HG03378 (cell line): ENCODE data around the gene TENT5C.

Experiments used
- ATAC-seq: cut with Tn5 transposase; IDR thresholded peaks from one replicate; pipeline ENCODE4 v1.9.1; 2021; ENCODE audit warnings: mild to moderate bottlenecking, moderate library complexity; ENCODE audit not compliant: unreplicated experiment

Gene TENT5C

DNA sequence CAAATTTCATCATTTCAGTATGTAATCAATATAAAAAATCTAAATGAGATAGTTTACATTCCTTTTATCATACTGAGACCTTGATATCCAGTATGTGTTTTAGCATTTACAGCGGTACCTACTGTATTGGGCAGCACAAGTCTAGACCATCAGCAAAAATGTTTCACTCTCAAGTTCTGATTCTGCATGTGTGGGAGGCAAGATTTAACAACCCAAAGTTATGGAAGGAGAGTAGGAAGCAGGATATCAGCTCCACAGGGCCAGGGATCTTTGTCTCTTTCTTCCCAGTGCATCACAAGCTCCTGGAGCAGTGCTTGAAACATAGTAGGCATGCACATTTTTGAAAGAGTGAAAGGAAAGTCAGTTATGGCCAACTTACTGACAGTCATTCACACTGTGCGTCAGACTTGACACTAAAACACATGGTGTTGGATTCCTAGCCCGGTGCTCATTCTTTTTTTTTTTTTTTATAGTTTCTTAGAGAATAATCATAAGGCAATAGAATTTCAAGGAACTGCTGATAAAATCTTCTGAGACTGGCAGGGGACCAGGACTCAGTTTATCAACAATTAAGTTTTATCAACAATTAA, 6.1 kb downstream of the TENT5C start:
- ATAC-seq: no peak

DNA sequence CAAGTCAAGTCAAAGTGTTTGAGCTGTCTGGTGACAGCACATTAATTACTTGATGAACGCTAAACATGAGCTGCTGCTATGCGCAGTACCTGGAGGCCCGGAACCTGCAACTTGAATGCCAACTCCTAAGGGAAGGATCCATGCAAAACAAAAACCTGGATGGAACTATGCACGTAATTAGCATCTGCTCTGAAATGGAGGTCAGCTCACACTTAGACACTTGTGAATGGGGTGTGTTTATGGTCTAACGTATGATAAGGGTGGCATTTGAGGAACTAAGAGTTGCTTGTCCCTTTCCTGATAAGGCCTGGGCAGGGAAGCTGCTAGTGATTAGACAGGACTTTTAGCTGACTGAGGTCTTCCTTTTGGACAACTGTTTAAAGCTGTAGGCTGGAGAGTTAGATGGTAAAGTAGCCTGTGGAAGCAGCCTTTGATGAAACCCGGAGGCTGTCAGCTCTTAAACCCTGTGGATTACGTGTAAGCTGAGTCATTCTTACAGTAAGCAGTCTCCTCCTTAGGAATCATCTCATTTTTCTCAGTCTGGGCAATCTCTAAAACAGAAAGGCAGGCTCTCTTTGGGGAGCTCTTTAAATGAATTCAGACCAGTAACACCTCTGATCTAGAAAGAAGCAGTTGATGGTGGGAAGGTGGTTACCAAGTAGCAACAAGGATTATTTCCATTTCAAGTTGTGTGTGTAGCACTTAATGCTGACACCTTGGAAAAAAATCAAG, 6.8 kb downstream of the TENT5C start:
- no peak for ATAC-seq

DNA sequence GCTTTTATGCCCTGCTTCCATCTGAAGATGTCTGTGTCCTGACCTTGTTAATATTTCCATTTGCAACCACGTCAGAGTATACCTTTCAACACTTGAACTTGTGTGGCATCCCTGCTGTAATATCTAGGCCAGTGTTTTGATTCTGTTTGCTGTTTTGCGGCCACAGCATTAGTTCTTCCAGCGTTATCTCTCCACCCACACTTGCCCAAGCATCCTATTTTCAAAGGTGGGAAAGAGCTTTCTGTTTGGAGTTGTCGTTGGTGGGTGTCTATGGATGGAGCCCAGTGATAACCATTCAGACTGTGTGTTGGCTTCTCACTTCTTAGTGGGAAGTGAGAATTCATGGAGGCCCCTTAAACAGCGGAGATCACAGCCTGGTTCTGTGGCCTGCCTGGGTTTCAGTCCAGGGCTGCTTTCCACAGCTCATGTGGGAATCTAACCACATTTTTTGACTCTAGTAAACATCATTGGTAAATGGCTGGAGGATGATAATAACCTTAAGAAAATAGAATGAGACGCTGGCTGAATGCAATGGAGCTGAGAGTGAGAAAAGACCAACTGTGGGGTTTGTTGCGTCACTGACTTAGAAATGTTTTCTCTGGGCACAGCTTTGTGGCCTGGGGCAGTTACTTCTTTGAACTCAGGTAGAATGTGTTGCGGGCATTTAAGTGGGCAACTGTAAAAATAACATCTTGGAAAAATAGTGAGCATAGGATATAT, 7.6 kb downstream of the TENT5C start:
- ATAC-seq: no peak

DNA sequence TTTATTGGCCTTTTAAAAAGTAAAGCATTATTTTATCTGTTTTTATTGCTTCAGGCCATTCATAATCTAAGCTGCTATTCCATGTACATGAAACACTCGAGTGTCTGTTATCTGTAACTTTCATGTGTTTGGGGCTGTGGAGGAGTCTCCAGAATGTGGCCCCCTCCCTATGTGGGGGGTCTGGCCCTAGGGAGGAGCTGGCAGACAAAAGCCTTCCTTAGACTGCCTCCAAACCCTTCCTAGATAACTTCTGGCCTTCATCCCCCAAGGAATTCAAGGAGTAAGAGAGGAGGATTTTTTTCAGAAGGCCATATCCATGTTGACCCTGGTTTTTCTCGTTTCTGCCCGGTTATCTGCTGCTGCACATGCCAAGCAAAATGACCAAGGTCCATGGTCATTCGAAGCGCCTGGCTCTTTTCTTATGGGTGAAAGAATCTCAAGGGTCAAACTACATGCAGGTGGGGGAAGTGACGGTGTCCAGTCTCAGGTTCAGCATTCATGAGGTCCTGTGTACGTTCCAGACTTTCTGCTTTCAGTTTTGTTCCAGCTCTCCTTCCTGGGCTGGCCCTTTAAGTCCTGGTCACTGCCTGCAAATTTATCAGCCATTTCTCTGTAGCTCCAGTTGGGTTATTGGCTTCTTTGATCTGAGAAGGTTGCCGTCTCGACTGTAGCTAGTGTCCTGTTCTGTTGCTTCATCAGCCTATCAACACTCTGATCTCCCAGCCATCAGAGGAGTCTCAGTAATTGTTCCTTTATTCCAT, 8.3 kb downstream of the TENT5C start:
- ATAC-seq: no peak

DNA sequence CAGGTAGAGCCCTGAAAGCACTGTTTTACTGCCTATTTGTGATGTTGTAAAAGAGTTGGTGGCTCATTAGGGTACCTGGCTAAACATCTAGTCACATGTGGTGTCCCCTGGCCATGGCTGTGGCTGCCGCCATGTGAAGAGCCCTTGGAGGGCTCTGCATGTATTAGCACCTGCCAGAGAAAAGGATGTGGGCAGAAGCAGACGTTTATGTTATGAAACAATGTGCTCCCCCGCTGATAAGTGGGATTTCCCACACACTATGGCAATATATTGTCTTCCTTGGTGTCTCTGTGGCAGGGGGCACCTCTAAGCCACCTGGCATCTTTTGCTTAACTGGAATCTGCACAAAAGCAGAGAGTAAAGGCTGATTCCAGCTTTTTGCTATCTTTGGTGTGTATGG, 9.6 kb downstream of the TENT5C start:
- peak; percentile 44 for ATAC-seq

DNA sequence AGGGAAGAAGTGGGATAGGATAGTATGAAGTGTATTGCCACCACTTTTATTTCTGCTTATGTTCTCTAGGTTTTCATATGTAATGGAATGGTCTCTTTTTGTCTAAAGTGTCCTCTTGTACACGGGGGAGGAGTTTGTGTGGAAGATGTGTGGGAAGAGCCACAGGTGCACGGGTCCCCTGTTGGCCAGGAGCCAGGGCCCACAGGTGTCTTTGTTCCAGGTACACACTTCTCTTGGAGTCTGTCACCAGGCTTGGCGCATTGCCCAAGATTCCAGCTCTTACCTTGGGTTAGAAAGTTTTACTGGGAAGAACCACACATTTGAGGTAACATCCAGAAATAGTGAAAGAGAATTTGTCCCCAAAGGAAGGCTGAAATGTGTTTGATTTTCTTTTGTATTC, 10.5 kb downstream of the TENT5C start:
- ATAC-seq: no peak

DNA sequence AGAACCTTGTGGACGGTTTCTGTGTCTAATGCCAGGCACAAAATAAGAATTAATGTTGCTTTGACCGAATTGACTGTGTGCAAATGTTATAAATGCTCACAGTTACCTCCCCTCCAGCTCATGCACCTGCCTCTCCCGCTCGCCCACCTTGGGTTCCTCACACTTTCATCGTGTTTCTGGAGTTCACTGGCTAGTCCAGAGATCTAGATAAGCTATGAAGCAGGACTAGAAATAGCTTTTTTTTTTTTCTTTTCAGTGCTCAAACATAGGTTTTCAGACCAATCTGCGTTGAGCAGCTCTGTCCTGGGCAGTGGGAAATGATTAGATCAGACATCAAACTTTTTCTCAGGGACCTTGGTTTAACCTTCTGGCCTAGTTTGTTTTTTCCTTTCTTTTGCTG, 11.1 kb downstream of the TENT5C start:
- ATAC-seq: no peak

DNA sequence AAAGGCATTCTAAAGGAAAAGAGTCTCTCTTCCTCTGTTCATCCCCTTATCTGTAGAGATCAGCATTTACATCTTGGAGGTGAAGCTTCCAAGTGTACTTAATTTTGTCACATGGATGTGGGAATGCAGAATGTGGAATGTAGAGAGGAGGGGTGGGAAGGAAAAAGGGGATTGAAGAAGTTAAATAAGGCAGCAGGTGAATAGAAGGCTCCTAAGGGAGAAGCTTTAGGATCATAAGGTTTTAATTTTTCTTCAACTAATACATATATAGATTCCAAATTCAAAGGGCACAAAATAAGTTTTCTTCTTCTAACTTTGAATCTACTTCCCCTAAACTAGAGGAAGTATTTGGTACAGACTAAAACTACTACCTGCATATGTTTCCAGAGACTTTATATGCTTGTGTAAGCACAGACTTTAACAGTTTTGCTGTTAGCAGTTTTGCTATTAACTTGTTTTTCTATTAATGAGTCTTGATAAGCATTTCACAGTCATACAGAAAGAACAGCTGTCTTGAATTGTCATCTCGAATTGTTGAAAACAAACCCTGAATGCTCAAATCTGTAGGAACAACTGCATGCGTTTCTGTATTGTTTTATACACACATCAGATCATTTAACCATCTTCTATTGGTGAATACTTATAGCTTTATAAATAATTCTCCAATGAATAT, 12.7 kb downstream of the TENT5C start:
- ATAC-seq: no peak

DNA sequence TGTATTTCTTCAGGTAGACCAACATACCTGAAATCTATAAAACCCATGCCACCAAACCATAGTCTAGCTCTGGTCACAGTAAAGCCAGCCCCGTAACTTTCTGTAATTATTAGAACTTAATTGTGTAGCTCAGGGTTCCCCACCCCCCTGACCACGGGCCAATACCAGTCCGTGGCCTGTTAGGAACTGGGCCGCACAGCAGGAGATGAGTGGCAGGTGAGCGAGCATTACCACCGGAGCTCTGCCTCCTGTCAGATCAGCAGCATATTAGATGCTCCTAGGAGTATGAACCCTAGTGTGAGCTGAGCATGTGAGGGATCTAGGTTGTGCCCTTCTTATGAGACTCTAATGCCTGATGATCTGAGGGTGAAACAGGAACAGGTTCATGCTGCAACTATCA, 14.6 kb downstream of the TENT5C start:
- no peak for ATAC-seq

DNA sequence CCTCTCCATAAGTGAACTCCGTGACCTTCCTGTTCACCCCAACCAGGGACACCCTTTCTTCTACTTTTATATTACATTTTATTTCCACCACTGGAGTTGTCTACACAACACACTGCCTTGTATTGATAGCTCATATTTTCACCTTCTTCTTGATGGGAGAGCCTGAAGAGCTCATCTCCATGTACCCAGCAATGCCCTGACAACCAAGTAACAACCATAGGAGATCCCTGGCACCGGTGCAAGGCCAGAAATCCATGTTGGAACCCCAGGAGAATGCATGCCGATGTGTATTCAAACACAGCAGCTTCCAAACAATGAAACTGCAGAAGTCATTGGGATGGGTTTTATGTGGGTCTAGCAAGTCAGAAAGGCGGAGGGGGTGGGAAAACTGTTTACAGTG, 15.5 kb downstream of the TENT5C start:
- ATAC-seq: no peak

DNA sequence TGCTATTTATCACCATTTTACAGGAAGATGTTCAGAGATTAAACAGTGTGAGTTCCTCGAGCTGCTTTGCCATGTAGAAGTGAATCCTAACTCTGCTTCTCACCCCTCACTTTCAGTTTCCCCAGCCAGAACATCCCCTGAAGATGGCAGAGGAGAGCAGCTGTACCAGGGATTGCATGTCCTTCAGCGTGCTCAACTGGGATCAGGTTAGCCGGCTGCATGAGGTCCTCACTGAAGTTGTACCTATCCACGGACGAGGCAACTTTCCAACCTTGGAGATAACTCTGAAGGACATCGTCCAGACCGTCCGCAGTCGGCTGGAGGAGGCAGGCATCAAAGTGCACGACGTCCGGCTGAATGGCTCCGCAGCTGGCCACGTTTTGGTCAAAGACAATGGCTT, 16.9 kb downstream of the TENT5C start:
- no peak for ATAC-seq

DNA sequence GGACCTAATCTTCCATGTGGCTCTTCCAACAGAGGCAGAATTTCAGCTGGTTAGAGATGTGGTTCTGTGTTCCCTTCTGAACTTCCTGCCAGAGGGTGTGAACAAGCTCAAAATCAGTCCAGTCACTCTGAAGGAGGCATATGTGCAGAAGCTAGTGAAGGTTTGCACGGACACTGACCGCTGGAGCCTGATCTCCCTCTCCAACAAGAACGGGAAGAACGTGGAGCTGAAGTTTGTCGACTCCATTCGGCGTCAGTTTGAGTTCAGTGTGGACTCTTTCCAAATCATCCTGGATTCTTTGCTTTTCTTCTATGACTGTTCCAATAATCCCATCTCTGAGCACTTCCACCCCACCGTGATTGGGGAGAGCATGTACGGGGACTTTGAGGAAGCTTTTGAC, 17.3 kb downstream of the TENT5C start:
- ATAC-seq: no peak

DNA sequence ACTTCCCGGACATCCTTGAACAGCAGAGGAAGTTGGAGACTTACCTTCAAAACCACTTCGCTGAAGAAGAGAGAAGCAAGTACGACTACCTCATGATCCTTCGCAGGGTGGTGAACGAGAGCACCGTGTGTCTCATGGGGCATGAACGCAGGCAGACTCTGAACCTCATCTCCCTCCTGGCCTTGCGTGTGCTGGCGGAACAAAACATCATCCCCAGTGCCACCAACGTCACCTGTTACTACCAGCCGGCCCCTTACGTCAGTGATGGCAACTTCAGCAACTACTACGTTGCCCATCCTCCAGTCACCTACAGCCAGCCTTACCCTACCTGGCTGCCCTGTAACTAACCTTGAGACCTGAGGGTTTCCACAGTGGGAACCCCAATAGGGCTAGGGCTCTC, 17.9 kb downstream of the TENT5C start:
- no peak for ATAC-seq

DNA sequence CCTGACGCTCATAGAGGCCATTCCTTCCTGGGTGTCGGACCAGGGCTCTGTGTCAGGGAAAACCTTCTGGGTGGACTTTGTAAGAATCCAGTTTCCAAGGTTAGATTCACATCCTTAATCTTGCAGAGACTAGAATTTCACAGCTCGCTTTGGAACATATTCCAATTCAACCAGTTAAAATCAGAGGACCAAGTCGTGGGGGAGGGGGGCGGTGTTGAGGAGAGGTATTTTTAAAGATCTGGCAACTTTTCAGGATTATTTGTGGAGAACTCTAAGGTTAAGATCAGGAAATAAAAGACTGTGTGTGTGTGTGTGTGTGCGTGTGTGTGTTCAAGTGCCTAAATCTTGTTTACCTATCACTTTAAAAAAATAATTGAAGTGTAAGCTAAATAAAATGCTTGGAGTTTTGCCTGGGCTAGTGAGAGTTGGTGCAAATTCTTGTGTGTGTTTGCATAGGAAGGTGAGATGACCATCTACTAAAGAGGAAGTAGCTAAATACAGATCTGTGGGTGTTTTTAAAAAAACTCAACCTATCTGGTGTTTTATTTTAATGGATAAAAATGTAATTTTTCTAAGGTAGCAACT, 21.8 kb downstream of the TENT5C start:
- ATAC-seq: no peak

DNA sequence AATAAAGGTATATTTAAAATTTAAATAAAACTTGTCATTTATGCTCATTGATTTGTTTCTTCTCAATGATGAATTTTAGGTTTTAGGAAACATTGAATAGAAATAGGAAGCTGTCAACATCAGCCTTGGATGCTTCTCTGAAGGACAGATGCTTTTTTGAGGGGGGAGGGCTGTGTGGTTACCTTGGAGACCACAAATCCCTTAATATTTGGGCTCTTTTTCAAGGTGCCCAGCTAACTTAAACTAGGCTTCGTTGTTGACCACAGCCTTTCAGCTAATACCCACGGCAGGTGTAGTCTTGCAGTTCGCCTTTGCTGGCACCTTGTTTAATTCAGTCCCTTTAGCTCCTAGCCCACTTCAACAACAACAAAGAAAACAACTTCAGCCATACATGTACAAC, 22.5 kb downstream of the TENT5C start:
- no peak for ATAC-seq

DNA sequence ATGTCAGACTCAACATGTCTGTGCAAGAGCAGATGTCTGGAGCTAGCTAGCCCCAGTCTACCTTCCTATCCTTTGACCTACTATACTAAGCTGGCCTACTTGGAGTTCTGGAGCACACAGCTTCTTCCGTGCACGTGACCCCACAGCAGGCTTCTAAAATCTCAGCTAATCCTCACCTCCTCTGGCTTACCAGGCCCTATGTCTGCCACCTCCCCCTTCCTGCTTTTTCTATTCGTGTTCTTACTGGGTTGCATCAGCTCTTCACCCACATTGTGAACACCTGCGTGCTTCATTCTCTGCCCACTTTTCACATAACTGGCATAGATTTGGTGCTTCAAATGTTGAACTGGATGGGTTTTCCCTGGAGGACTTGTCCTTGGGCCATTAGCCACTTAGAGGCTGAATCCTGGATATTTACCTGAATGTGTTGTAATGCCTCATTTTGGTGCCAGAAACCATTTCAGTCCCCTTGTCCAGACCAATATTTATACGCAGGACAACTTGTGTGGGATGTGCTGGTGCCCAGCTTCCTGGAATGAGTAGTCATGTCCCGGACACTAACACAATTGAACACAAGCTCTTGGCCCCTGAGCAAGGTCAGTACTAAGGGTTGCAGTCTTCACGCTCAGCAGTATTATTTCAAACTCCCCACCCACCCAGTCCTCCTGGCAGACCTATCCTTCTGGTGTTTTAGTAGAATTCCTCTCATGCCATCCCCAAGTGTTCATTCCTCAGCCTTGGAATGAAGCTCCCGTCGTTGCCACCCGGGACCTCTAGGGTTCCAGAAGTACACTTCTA, 24.0 kb downstream of the TENT5C start:
- no peak for ATAC-seq

DNA sequence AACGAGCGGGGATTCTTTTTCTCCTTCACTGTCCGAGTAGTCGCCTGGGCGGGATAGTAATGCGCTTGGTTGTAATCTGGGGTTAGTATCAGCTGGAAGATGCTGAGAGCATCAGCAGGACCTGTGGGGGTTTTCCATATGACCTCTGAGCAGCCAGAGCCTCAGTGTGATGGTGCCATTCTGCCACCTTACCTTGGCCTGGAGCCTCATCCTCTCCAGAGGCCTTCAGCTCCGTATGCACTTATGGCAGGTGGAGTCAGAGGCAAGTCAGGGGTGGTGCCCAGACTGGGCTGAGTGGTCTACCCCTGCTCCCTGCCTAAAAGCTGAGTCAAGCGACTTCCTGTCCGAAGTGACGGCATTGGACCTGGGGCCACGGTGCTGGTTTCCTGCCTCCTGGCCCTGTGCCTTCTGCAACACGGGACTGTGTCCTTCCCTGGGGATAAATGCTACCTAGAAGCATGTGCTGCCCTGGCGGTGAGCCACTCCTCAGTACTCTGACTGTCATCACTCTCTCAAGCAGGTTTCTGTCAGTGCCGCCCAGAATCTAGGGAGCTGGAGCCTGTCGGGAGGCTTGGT, 24.7 kb downstream of the TENT5C start:
- ATAC-seq: no peak

DNA sequence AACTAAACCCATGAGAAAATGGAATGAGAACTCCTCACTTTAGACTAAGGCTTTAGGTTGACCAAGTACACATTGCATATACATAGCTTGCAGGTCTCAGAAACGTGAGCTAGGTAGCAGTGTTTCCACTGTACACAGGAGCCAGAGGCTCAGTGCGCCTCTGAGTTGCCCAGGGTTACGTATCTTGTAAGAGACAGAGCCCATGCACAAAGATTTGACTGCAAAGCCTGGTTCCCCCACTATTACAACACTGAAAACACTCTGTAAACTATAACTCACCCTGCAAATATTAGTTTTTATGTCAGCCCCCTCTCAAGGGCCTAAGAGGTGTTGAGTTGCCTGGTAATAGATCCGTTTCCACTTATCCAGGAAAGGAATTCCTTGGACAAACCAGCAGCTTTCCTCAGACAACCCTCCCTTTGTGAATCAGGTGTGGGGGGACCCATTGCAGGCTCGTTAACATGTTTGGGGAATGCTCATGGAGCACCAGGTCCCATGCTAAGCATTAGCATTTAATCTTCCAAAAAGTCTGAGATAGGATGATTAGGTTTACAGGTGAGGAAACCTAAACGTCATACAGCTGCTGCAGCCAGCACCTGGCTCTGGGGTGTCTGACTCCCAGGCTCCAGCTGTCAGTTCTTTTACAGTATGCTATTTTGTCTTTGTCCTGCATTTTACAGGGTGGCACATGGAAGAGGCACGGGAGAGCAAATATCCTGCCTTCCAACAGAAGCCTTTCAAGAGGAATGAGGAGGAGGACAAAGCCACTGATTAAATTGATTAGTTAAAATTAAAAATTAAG, 25.7 kb downstream of the TENT5C start:
- ATAC-seq: no peak
